Putamen (tissue), 1 donor: Measurements from ENCODE around the gene FOXN3.

Experiments
- DNase-seq: peaks from one replicate; pipeline ENCODE4 v3.0.0-alpha.2; 2016; ENCODE audit warnings: low spot score

The FOXN3 gene

DNA sequence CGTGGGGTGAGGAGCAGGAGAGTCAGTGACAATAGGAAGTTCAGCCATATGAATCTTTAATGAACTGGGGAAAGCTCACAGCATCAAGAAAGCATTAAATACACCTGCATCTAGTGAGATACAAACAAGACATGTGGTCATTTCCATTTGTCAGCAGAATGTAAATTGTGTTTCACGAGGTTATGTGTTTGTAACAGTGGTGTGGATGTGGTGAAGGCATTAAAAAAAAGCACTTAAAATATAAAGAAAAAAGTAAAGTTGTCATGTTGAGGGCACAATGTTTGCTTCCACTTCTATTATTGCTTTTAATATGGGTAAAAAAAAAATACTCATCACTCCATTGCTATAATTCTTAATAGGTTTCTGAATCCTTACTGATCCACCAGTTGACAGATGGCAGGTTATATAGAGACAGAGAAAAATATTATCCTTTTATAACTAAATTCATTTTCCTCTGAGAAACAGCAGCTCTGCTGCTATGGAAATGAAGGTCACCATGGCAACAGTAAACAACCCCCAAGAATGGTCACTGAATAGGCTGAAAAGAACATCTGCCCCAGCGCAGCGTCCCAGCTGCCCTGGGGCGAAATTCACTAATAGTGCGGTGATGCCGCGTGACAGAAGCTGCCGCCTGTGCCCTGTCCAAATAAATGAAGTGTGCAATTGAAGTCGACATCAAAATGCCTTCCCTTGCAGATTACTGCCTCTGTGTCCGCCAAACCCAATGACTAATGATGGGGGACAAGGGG is 226.1 kb downstream of the FOXN3 start:
- DNase-seq: peak; percentile 28

DNA sequence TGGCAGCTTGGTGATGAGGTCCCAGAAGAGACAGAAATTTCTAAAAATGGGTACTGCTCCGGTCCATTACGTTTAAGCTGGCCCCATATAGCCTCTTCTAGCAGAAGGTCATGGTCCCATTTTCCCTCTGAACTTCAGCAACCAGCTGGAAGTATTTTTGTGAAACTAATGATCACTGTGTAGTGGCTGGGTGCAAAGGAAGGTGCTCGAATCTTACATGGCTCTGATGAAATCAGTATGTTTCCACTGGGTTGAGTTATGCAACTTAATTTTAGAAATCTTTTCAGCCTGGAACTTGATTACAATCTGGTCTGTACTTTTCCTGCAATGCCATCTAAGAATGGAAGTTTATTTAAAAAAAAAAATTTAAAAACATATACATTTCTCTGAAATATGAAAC is 228.5 kb downstream of the FOXN3 start:
- no peak for DNase-seq

GRCh38 chr14:89187501-89187900 is 229.5 kb downstream of the FOXN3 start:
- no peak for DNase-seq

DNA sequence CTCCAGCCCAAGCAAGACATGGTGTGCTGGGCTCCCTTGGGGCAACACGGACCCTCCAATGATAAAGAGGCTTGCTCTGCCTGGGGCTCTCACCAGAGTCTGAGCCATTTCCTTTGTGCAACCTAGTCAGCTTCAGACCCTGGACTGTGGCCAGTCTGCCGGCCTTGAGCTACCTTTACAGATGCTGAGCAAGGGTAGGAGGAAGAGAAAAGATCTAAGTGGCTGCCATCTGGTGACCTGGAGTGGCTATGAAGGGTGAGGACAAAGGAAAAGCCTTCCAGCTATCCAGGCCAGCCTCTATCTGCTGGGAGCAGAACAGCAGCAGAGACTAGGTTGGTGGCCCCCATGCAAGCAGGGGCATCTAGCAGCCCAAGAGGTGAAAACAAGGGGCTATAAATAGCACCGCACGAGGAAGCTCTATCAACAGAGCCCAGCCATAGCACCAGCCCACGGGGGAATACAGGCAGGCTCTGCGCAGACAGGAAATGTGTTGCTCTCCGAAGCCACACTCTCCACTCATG is 230.1 kb downstream of the FOXN3 start:
- no peak for DNase-seq

- DNase-seq: no peak
Measured at GRCh38 chr14:89185919-89186855, 230.8 kb downstream of the FOXN3 start.

GRCh38 chr14:89184952-89185351 is 232.1 kb downstream of the FOXN3 start:
- DNase-seq: peak; percentile 36

- no peak for DNase-seq
Measured at GRCh38 chr14:89182326-89182725, 234.7 kb downstream of the FOXN3 start.

DNA sequence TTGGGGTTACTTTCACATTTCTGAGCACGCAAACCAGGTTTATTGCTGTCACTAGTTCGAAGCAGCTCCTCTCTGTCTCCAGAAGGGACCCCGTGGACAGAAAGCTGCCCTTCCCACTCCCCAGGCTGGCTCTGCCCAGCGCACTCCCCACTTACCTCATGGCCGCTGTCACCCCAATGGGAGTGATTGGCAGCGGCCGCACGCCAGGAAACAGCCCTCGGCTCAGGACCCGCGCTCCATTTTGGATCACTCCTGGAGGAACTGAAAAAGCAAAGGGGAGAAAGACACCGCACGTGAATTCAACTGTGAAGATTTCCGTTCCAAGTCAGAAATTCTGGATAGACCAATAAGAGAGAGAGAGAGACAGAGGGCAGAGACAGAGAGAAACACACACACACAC is 236.5 kb downstream of the FOXN3 start:
- no peak for DNase-seq

GRCh38 chr14:89179891-89180404 is 237.1 kb downstream of the FOXN3 start:
- DNase-seq: no peak

DNA sequence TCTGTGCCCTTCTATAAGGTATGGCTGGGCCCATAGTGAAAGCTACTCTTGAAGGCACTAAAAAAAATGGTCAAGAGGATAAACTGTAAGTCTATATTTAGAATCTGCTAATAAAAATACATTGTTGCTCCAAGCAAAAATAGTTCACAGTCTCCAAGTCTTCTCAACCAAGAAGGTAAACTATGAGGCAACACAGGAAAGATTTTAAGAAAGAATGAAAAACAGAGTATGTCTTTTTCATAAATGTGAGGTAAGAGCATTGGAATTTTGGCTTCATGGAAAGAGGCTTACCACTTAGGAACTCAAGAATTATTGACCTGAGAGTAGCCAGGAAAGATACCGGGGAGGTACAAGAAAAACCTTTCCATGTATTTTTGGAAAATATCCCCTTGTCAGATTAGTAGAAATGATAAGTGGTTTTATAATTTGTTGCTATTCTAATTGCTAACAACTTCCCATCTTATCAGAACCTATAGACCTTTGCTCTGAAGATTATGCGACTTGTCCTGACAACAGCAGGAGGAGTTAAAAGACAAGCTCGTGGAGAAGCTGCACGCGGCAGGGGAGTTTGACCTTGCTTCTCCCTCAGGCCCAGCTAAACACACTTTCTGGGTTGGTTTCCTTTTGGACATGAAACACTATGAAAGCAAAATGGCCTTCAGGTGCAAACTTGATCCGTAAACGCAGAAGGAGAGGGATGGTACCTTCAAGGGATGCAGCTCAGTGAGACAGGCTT is 238.1 kb downstream of the FOXN3 start:
- DNase-seq: no peak

DNA sequence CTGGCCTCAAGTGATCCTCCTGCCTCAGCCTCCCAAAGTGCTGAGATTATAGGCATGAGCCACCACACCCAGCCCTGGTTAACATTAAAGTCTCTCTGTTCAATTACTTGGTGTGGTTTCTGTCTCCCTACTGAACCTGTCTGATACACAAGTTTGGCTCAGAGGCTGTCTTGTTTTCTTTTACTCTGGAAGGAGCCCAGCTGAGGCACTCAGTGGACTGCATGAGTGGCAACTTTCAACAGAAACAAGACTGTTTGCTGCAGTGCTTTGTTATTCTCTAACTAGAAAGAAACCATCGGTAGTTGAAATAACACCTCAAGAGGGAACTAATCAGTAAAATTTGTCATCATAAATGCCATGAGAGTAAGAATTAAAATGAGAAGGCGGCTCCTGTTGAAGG is 238.7 kb downstream of the FOXN3 start:
- DNase-seq: no peak

DNA sequence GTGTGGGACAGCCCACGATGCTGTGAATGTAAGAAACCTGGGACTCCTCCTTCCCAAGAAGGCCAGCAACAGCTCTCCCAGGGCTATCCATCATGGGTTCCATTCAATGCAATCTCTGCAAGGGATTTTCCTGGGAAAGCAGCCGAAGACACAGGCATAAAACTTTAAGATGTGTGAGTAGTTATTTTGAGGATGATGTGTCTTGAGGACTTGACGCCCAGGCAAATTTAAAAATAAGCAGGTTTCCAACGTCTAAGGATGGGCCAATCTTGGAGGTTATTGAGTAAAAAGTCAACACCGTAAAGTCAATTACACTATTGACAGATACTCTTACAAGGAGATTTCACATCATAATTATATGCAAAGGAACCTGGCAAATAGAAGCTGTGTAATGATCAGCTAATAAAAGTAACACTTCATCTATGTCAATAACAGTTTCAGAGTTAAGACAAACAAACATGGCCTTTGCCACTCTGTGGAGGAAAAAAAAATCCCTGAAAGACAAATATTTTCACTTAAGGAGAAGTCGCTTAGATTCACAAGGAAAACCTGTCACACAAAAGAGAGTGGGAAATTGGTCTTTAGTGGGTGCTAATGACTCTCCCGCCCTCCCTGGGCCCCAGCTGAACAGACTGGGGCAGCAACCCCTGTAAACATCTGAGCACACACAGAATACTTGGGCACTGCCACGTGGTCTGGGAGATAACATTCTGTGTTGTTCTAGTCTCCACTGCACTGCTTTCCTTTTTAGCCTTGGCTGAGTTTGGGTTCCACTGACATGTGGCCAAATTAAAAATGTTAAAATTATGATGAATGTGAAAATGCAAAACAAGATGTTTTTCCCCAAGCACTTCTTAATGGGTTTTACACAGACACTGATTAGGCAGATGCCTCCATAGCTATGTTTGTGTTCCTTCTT is 240.9 kb downstream of the FOXN3 start:
- DNase-seq: no peak

DNA sequence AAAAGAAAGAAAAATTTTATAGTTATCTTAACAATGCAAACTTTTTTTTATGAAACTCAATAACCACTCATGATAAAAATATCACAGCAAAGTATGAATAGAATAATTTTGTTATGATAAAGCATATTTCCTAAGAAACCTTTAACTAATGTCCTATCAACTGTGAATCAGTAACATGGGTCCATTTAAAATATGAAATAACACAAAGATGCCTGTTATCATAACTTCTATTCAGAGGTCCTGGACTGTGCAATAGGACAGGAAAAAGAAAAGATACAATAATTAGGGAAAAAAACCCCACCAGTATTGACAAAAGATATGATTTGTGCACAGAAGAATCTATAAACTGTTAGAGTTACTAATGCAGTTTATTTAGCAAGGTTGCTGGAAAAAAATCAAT is 245.4 kb downstream of the FOXN3 start:
- no peak for DNase-seq

- no peak for DNase-seq
Measured at GRCh38 chr14:89171168-89171567, 245.9 kb downstream of the FOXN3 start.

- no peak for DNase-seq
Measured at GRCh38 chr14:89167705-89168104, 249.3 kb downstream of the FOXN3 start.

DNA sequence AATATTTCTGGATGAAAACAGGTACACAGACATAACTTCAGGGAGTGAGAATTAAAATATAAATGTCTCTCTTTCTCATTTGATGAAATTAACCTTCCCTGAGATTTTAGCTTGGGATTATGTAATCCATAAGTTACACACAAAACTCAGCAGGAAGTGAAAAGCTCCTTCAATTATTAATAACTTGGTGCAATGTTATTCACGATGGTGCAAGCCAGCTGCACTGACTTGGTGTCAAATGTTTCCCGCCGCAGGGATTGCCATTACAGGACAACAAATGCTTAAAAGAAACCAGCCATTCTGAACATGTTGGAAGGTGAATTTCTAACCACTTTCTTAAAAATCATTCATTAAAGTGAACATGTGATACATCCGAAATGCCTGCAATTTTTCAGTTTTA is 250.4 kb downstream of the FOXN3 start:
- DNase-seq: no peak

- peak; percentile 15 for DNase-seq
Measured at GRCh38 chr14:89165189-89166181, 251.5 kb downstream of the FOXN3 start.

- no peak for DNase-seq
Measured at GRCh38 chr14:89164168-89165073, 252.6 kb downstream of the FOXN3 start.
